GM23338 (cell line): ENCODE measurements around the gene RELN. TPM values are rescaled to one million over a fixed set of nuclear protein-coding genes. Genes with fewer than 3 reads are reported as not detected.

Source experiments
- ATAC-seq: fragments of 200-7000 bp; cut with Tn5 transposase; 3 replicates; pipeline ENCODE4 v1.9.1; 2020
- DNase-seq: peaks from one replicate; pipeline ENCODE4 v3.0.0-alpha.2; 2015; ENCODE audit warnings: low spot score
- H2AFZ ChIP-seq: fragments of 200-600 bp; sonication (generic); 2 replicates; pipeline ENCODE4 v1.8.0; 2016; ENCODE audit warnings: antibody characterized with exemption, mild to moderate bottlenecking, moderate library complexity
- H3F3A ChIP-seq: fragments of 200-600 bp; sonication (generic); replicated peaks from 2 replicates; pipeline ENCODE4 v1.8.0; 2017; ENCODE audit warnings: antibody characterized with exemption, mixed run types, low read depth
- H3K27ac ChIP-seq: fragments of 200-600 bp; sonication (generic); 2 replicates; pipeline ENCODE4 v1.6.1; 2016; ENCODE audit warnings: low read depth
- H3K27me3 ChIP-seq: fragments of 200-600 bp; sonication (generic); 2 replicates; pipeline ENCODE4 v1.8.0; 2016; ENCODE audit warnings: mild to moderate bottlenecking, mixed run types, moderate library complexity; ENCODE audit not compliant: insufficient read depth
- H3K36me3 ChIP-seq: fragments of 200-600 bp; sonication (generic); 2 replicates; pipeline ENCODE4 v1.8.0; 2016; ENCODE audit warnings: mild to moderate bottlenecking; ENCODE audit not compliant: insufficient read depth
- H3K4me1 ChIP-seq: fragments of 200-600 bp; sonication (generic); 2 replicates; pipeline ENCODE4 v1.8.0; 2016; ENCODE audit warnings: mild to moderate bottlenecking, moderate library complexity; ENCODE audit not compliant: insufficient read depth
- H3K4me2 ChIP-seq: fragments of 200-600 bp; sonication (generic); 2 replicates; pipeline ENCODE4 v1.7.1; 2017; ENCODE audit warnings: mixed run types
- H3K4me3 ChIP-seq: fragments of 200-600 bp; sonication (generic); 2 replicates; pipeline ENCODE4 v1.6.1; 2016; ENCODE audit warnings: mixed run types
- H3K79me2 ChIP-seq: fragments of 200-600 bp; sonication (generic); replicated peaks from 2 replicates; pipeline ENCODE4 v1.8.0; 2017; ENCODE audit warnings: mild to moderate bottlenecking; ENCODE audit not compliant: insufficient read depth
- H3K9me2 ChIP-seq: fragments of 200-600 bp; sonication (generic); 2 replicates; pipeline ENCODE4 v1.8.0; 2017; ENCODE audit not compliant: insufficient read depth
- H4K20me1 ChIP-seq: fragments of 200-600 bp; sonication (generic); replicated peaks from 2 replicates; pipeline ENCODE4 v1.8.0; 2017; ENCODE audit warnings: mild to moderate bottlenecking; ENCODE audit not compliant: insufficient read depth
- H3K27ac Mint-ChIP-seq: 2 replicates; pipeline ENCODE4 v1.8.0; 2020; ENCODE audit warnings: inconsistent platforms, mild to moderate bottlenecking, moderate library complexity, mixed read lengths
- H3K27me3 Mint-ChIP-seq: 3 replicates; pipeline ENCODE4 v1.8.0; 2022; ENCODE audit warnings: low read depth, mild to moderate bottlenecking, moderate library complexity, mixed read lengths, inconsistent platforms; ENCODE audit not compliant: insufficient read depth, poor library complexity
- H3K36me3 Mint-ChIP-seq: 3 replicates; pipeline ENCODE4 v1.8.0; 2021; ENCODE audit warnings: low read depth, mild to moderate bottlenecking, inconsistent platforms, moderate library complexity, mixed read lengths
- H3K4me1 Mint-ChIP-seq: 3 replicates; pipeline ENCODE4 v1.8.0; 2020; ENCODE audit warnings: mild to moderate bottlenecking, inconsistent platforms, mixed read lengths
- H3K4me3 Mint-ChIP-seq: 3 replicates; pipeline ENCODE4 v1.8.0; 2021; ENCODE audit warnings: moderate library complexity, mild to moderate bottlenecking, inconsistent platforms, mixed read lengths
- H3K9me3 Mint-ChIP-seq: 3 replicates; pipeline ENCODE4 v1.8.0; 2020; ENCODE audit warnings: moderate library complexity, mild to moderate bottlenecking, inconsistent platforms, mixed read lengths
- CTCF ChIP-seq, 2 experiments: fragments of 200-600 bp in 1 of 2; sonication (generic) in 1 of 2; conservative IDR thresholded peaks; 2 replicates each; pipeline versions ENCODE4 v1.5.1 to v1.6.1; 2016 to 2017; ENCODE audit warnings: antibody characterized with exemption in 2 of 2, low read depth in 2 of 2, mild to moderate bottlenecking in 2 of 2, moderate library complexity in 1 of 2
- NANOG ChIP-seq: IDR thresholded peaks from 2 replicates; pipeline ENCODE4 v1.6.1; 2016; ENCODE audit warnings: antibody characterized with exemption, borderline replicate concordance
- REST ChIP-seq: IDR thresholded peaks from one replicate; pipeline ENCODE4 v1.6.1; 2018; ENCODE audit warnings: antibody characterized with exemption; ENCODE audit not compliant: unreplicated experiment
- ZNF331 ChIP-seq: fragments of 250-450 bp; sonication (Bioruptor Pico); IDR thresholded peaks from 2 replicates; pipeline ENCODE4 v1.5.0; 2020; ENCODE audit warnings: low read depth, mild to moderate bottlenecking, moderate library complexity
- polyA plus RNA-seq: library from polyadenylated mRNA; unstranded; fragments of >200 nt; fragmentation: Nextera tagmentation; extraction: Ambion mirVana; gene quantifications from 2 replicates; pipeline ENCODE4 v1.2.1, GENCODE V29; 2016
- total RNA-seq: library from RNA; depleted of rRNA; stranded (reverse); fragments of >200 nt; shearing (Covaris generic); gene quantifications from 2 replicates; pipeline ENCODE4 v1.2.3, GENCODE V29; 2014

RELN gene
- total and polyA plus RNA-seq, 2 experiments from 2014 or later: 0.10 to 0.76 TPM

GRCh38 chr7:103573479-103574058 is 415.9 kb downstream of the RELN start:
- Histone ChIP-seq H3K4me1 (no peaks in the 10 kb centered on the region), H3K4me2 (no peak overlapping the region), H4K20me1 (no peaks in the 10 kb centered on the region), H3F3A (no peaks in the 10 kb centered on the region), H3K4me3 (no peak overlapping the region), H3K79me2 (no peaks in the 10 kb centered on the region), H3K27me3 (no peaks in the 10 kb centered on the region), H3K27ac (no peak overlapping the region), H2AFZ (no peak overlapping the region), H3K9me2 (no peaks in the 10 kb centered on the region), H3K36me3 (no peaks in the 10 kb centered on the region)
- Mint-ChIP-seq H3K27me3 (no peaks in the 10 kb centered on the region), H3K4me3 (no peak overlapping the region), H3K4me1 (no peaks in the 10 kb centered on the region), H3K9me3 (no peaks in the 10 kb centered on the region), H3K27ac (no peak overlapping the region), H3K36me3 (no peaks in the 10 kb centered on the region)
- peak; percentile 56 for DNase-seq
- TF ChIP-seq CTCF (conservative IDR thresholded peaks at IDR 0.05; ENCODE audit: low read depth in 2 of 2) (peak in 1 of 2 experiments; percentile 84; a peak in 3 of 4 replicates), NANOG (no peak)
- ATAC-seq: no peak

DNA sequence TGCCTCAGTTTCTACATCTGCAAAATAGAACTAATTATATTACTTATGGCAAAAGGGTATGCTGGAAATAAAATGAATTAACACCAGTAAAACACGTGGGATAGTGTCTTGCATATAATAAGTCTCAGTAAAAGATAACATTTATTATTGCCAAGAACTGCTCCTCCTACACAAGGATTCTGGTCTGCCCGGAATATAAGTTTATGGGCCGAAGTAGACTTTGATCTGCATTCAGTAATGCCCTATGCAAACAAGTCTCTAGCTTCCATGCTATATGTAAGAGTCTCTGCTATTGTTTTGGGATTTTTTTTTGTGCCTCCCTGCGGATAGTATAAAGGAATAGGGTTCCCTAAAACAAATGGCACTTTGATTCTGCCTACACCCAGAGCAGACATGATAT is 417.9 kb downstream of the RELN start:
- Histone ChIP-seq H3K4me2 (no peak overlapping the region), H3K36me3 (no peaks in the 10 kb centered on the region), H3K4me1 (no peaks in the 10 kb centered on the region), H4K20me1 (no peaks in the 10 kb centered on the region), H2AFZ (no peak overlapping the region), H3K79me2 (no peaks in the 10 kb centered on the region), H3F3A (no peaks in the 10 kb centered on the region), H3K4me3 (no peak overlapping the region), H3K27me3 (no peaks in the 10 kb centered on the region), H3K27ac (no peak overlapping the region), H3K9me2 (no peaks in the 10 kb centered on the region)
- no peak overlapping the region for H3K4me3 Mint-ChIP-seq
- ATAC-seq (no peak), DNase-seq (no peak)
- H3K27ac Mint-ChIP-seq: no peak overlapping the region
- TF ChIP-seq REST: no peak
- no peak for TF ChIP-seq ZNF331 (CRISPR knock-in tag)
- no peaks in the 10 kb centered on the region for H3K36me3 Mint-ChIP-seq
- H3K27me3 Mint-ChIP-seq: no peaks in the 10 kb centered on the region
- no peaks in the 10 kb centered on the region for H3K4me1 Mint-ChIP-seq
- H3K9me3 Mint-ChIP-seq: no peaks in the 10 kb centered on the region
